ENCODE results near the gene ESYT2. TPM values are rescaled to one million over a fixed set of nuclear protein-coding genes. Genes with fewer than 3 reads are reported as not detected.

Gene ESYT2
- total RNA-seq, 2 experiments from 2014 or later: 41.7 to 44.3 TPM

DNA sequence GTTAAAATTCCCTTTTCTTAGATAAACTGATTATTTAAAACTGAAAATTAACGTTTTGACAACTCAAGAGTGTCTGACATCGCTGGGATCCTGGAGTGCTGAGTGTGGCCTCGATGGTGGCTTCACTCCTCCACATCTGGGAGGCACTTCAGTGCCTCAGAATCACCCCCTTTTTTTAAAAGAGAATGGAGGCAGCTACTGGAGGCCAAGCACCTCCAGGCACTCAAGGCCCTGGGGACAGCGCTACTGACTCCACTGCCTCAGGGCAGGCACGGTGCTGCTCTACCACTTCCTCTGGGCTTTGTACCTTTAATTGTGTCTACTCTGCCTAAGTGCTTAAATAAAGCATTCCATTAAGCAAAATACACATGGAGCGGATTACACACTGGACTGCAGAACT, 97.5 kb downstream of the ESYT2 start:
- intact Hi-C loops (cut with micrococcal nuclease): no loop called here
- Mint-ChIP-seq H3K27me3 (ENCODE audit: low read depth) (no peaks in the 10 kb centered on the region), H3K4me3 (no peak overlapping the region), H3K4me1 (ENCODE audit: low read depth) (peaks cover 10% of the 10 kb centered on the region), H3K27ac (peak overlapping the region; percentile 59), H3K9me3 (no peaks in the 10 kb centered on the region), H3K36me3 (ENCODE audit: low read depth) (peaks cover 26% of the 10 kb centered on the region)
- CTCF ChIA-PET: no interaction called here
- no peak for DNase-seq

DNA sequence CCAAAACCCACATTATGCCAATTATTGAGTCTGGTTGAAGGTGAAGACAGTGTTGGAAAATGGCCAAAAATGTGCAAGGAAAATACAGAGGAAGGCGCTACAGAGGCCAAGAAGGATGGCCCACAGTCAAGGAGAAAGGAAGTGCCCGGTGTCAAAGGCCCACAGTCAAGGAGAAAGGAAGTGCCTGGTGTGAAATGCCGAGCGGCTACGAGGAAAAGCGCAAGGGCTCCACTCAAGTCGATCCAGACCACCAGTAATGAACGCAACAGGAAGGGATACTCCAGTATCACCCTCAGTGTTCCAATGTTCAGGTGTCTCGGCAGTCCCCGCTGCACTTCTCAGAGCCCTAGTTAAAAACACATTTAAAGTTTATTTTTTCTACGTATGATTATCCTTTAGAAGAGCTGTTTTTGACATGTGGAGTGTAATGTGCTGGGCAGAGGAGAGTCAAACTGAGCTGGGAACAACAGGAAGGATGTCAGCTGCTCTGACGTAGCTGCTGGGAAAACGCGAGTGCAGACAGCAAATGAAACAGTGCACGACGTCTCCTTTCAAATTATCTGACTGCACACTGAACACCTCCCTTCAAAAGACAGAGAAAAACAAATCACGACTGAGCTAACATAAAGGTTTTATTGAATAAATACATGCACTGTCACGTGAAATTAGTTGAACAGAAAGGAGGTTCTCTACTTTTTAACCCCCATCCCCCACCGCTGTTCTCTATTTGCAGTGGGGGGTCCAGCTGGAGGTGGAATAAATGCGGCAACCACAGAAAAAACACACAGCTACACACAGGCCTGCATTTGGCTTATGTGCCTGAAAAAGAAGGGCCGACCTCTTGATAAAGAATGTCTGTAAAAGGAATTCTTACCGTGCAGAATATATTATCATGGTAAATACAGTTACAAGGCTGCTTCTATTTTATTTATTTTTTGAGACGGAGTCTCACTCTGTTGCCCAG, 98.6 kb downstream of the ESYT2 start:
- Mint-ChIP-seq H3K36me3 (ENCODE audit: low read depth) (peaks cover 20% of the 10 kb centered on the region), H3K4me1 (ENCODE audit: low read depth) (peaks cover 10% of the 10 kb centered on the region), H3K4me3 (no peak overlapping the region), H3K9me3 (no peaks in the 10 kb centered on the region), H3K27me3 (ENCODE audit: low read depth) (no peaks in the 10 kb centered on the region), H3K27ac (peak overlapping the region; percentile 51)
- CTCF ChIA-PET: interaction anchor here (0.7 kb wide), 1 partner anchor 82 kb away, joined by 3 read pairs; no protein-coding TSS in a partner anchor
- peak; percentile 31 for DNase-seq
- intact Hi-C loops (cut with micrococcal nuclease): no loop called here

DNA sequence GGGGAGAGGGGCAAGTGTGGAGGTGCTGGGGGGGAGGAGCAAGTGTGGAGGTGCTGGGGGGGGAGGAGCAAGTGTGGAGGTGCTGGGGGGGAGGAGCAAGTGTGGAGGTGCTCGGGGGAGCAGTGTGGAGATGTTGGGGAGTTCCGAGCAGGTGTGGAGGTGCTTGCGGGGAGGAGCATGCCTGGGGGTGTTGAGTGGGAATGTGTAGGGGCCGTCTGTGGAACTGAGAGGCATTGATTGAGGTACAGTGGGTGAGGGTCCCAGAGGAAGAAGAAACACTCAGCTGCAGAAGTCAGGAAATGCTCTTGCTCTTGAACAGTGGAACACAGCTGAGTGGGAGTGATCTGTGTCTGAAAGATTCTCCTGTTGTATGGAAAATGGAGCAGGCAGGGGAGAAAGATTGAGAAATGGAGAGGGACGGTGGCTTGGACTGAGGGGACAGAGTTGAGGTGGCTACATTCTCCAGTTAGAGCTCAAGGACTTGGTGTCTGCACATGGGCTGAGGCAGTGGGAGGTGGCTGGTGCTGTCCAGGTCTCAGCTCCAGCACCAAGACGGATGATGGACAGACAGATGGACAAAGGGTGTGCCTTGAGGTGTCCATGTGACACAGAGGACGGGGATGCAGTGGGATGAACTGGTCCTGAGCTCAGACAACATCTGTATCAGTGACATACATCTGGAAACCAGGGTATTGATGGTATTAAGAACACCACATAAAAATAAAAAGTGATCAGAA, 99.5 kb downstream of the ESYT2 start:
- Mint-ChIP-seq H3K36me3 (ENCODE audit: low read depth) (peaks cover 15% of the 10 kb centered on the region), H3K27ac (peak overlapping the region; percentile 59), H3K4me1 (ENCODE audit: low read depth) (peaks cover 10% of the 10 kb centered on the region), H3K9me3 (no peaks in the 10 kb centered on the region), H3K27me3 (ENCODE audit: low read depth) (no peaks in the 10 kb centered on the region), H3K4me3 (no peak overlapping the region)
- CTCF ChIA-PET: no interaction called here
- intact Hi-C loops (cut with micrococcal nuclease): no loop called here
- DNase-seq: no peak

DNA sequence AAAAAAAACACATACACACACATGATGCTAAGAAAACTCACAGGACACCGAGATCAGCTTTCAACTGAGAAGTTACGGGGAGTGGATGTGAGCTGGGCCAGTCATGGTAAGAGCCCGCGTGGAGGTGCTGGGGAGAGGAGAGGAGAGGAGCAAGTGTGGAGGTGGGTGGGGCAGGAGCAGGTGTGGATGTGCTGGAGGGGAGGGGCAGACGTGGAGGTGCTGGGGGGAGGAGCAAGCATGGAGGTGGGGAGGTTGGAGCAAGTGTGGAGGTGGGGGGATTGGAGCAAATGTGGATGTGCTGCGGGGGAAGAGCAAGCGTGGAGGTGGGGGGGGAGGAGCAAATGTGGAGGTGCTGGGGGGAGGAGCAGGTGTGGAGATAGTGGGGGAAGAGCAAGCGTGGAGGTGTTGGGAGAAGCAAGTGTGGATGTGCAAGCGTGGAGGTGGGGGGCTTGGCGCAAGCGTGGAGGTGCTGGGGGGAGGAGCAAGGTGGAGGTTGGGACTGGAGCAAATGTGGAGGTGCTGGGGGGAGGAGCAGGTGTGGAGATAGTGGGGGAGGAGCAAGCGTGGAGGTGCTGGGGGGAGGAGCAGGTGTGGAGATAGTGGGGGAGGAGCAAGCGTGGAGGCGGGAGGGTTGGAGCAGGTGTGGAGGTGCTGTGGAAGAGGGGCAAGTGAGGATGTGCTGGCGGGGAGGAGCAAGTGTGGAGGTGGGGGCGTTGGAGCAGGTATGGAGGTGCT, 100.2 kb downstream of the ESYT2 start:
- Mint-ChIP-seq H3K9me3 (no peaks in the 10 kb centered on the region), H3K4me3 (no peak overlapping the region), H3K4me1 (ENCODE audit: low read depth) (peaks cover 10% of the 10 kb centered on the region), H3K27ac (no peak overlapping the region), H3K27me3 (ENCODE audit: low read depth) (no peaks in the 10 kb centered on the region), H3K36me3 (ENCODE audit: low read depth) (peaks cover 13% of the 10 kb centered on the region)
- intact Hi-C loops (cut with micrococcal nuclease): no loop called here
- no peak for DNase-seq
- CTCF ChIA-PET: no interaction called here

DNA sequence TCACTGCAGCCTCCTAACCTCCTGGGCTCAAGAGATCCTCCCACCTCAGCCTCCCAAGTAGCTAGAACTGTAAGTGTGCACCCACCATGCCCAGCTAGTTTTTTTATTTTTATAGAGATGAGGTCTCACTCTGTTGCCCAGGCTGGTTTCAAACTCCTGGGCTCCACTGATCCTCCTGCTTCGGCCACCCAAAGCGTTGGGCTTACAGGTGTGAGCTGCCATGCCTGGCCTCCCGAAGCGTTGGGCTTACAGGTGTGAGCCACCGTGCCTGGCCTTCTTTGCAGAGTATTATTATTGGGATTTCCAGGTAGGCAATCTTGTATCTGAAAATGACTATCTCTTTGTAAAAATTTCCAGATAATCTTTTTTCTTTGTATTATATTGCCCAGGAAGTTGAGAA, 101.6 kb downstream of the ESYT2 start:
- intact Hi-C loops (cut with micrococcal nuclease): no loop called here

DNA sequence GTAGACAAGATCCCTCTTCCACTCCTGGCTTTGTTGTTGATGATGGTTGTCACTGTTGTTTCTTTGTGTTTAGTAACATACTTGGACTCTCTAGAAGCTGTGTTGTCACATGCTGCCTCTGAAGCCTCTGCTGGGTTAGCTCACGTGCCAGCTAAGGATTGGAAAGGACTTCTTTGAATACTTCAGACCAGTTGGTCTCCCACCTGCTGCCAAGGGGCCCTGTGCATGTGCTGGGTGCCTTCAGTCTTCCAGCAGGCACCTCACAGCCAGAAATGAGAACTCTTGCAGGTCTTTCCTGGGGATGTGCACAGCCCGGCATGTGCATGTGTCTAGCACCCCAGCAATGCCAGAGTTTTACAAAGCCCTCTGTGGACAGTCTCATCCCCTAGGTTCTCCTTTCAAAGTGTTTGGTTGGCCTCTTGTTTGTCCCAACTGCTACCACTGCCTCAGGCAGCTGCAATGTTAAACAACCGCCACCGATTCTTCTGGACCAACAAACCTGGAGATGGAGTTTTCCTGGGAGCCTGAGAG, 103.0 kb downstream of the ESYT2 start:
- no peak overlapping the region for H3K27ac Mint-ChIP-seq

More for the DNA sequence above, 101.6 kb downstream of the ESYT2 start:
- Mint-ChIP-seq H3K27me3 (ENCODE audit: low read depth) (no peaks in the 10 kb centered on the region), H3K4me1 (ENCODE audit: low read depth) (peaks cover 10% of the 10 kb centered on the region), H3K4me3 (no peak overlapping the region), H3K27ac (no peak overlapping the region), H3K9me3 (no peaks in the 10 kb centered on the region), H3K36me3 (ENCODE audit: low read depth) (peaks cover 13% of the 10 kb centered on the region)
- CTCF ChIA-PET: no interaction called here
- DNase-seq: no peak

DNA sequence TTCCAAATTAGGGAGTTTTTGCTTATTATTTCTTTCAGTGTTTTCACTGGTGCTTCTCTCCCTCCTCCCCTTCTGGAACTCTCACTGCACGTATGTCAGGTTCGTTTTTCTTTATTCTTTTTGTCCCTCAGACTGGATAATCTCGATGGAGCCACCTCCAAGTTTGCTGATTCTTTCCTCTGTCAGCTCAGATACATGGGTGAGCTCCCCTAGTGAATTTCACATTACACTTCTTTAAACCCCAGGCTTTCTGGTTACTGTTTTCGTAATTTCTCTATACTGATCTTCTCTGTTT, 103.9 kb downstream of the ESYT2 start:
- H3K4me3 Mint-ChIP-seq: no peak overlapping the region
- DNase-seq: no peak
- H3K9me3 Mint-ChIP-seq: no peaks in the 10 kb centered on the region
- CTCF ChIA-PET: no interaction called here
- H3K36me3 Mint-ChIP-seq (ENCODE audit: low read depth): peaks cover 9% of the 10 kb centered on the region
- intact Hi-C loops (cut with micrococcal nuclease): no loop called here
- H3K27me3 Mint-ChIP-seq (ENCODE audit: low read depth): no peaks in the 10 kb centered on the region
- H3K4me1 Mint-ChIP-seq (ENCODE audit: low read depth): peaks cover 5% of the 10 kb centered on the region
- H3K27ac Mint-ChIP-seq: no peak overlapping the region

More for the DNA sequence above, 103.0 kb downstream of the ESYT2 start:
- Mint-ChIP-seq H3K4me3 (no peak overlapping the region), H3K36me3 (ENCODE audit: low read depth) (peaks cover 13% of the 10 kb centered on the region), H3K27me3 (ENCODE audit: low read depth) (no peaks in the 10 kb centered on the region), H3K9me3 (no peaks in the 10 kb centered on the region), H3K4me1 (ENCODE audit: low read depth) (peaks cover 10% of the 10 kb centered on the region)
- intact Hi-C loops (cut with micrococcal nuclease): no loop called here
- no peak for DNase-seq
- CTCF ChIA-PET: interaction anchor here (0.7 to 0.9 kb wide), 2 partner anchors 44 to 251 kb away, joined by 3 to 5 read pairs; no protein-coding TSS in a partner anchor

DNA sequence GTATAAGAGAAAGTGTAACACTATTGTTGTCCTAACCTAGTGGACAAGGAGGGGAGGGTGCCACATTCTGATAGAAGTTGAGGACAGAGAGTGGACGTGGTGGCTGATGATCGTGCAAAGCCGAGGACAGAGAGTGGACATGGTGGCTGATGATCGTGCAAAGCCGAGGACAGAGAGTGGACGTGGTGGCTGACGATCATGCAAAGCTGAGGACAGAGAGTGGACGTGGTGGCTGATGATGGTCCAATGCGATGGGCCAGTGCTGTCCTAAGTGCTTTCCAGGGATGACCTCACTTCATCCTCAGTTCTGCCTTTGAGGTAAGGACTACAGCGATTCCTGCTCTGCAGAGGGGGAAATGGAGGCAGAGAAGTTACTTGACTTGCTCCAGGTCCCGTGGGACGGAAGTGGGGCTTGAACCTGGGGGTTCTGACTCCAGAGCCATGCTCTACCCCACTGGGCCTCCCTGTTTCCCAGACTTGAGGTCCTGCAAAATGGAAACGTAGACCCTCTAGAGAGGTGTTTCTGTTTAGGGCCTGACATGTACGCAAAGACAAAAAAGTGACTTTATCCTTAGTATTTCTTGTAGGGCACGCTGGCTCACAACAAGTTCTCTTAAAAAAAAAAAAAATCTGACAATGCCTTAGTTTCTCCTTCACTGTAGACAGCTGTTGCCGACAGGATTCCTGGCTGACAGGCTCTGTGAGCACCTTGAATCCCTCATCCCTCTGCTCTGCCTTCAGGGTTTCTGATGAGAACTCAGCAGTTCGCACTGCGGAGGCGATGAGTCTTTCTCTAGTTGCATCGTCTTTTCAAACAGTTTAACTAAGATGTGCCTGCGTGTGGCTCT, 104.4 kb downstream of the ESYT2 start:
- no peak for DNase-seq
- Mint-ChIP-seq H3K9me3 (no peaks in the 10 kb centered on the region), H3K36me3 (ENCODE audit: low read depth) (peaks cover 3% of the 10 kb centered on the region), H3K27ac (no peak overlapping the region), H3K4me3 (no peak overlapping the region), H3K4me1 (ENCODE audit: low read depth) (peaks cover 2% of the 10 kb centered on the region), H3K27me3 (ENCODE audit: low read depth) (no peaks in the 10 kb centered on the region)
- CTCF ChIA-PET: no interaction called here
- intact Hi-C loops (cut with micrococcal nuclease): no loop called here

DNA sequence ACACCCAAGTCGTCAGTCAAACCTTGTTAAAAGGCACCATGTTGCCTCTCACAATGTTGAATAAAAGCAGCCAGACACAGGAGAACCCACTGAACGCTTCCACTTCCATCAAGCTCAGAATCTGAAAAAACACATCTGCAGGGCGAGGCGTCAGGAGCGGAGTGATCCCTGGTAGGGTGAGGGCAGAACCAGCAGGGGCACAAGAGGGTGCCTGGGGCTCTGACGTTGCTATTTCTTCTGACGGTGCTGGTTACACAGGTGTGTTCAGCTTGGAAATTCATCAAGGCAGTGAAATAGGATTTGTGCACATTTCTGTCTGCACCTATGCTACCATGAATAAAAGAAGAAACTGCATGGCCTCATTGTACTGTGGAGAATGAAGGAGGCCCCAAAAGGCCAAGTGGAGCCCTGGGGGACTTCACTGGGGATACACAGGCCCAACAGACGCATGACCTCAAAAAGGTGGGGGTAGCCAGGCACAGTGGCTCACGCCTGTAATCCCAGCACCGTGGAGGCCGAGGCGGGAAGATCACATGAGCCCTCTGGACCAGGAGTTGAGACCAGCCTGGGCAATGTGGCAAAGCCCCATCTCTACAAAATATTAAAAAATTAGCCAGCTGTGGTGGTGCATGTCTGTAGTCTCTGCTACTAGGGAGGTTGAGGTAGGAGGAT, 105.5 kb downstream of the ESYT2 start:
- peaks cover 1% of the 10 kb centered on the region for H3K4me1 Mint-ChIP-seq (ENCODE audit: low read depth)
- H3K27ac Mint-ChIP-seq: no peak overlapping the region
- DNase-seq: no peak
- no peaks in the 10 kb centered on the region for H3K27me3 Mint-ChIP-seq (ENCODE audit: low read depth)
- CTCF ChIA-PET: no interaction called here
- peaks cover 1% of the 10 kb centered on the region for H3K36me3 Mint-ChIP-seq (ENCODE audit: low read depth)
- H3K4me3 Mint-ChIP-seq: no peak overlapping the region
- intact Hi-C loops (cut with micrococcal nuclease): no loop called here
- H3K9me3 Mint-ChIP-seq: no peaks in the 10 kb centered on the region

DNA sequence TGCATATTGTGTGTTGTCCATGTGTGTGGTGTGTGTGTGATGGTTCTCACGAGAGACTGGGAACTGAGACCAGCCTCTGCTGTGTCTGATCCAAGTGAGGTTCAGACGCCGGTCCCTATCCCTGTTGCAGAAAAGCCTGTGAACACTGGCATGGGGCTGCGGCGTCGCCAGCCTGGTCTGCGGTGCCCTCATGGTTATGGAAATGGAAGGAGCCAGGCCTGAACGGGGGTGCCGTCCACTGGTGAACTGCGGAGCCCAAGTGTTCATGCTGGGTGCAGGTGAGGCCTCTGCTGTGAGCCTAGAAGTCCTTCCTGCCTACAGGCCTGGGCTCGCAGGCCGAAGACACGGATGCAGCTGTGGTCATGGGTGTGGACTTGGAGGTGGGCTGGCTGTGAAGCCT, 106.0 kb downstream of the ESYT2 start:
- no peak overlapping the region for H3K4me3 Mint-ChIP-seq
- intact Hi-C loops (cut with micrococcal nuclease): no loop called here
- H3K4me1 Mint-ChIP-seq (ENCODE audit: low read depth): no peaks in the 10 kb centered on the region
- no peaks in the 10 kb centered on the region for H3K27me3 Mint-ChIP-seq (ENCODE audit: low read depth)
- H3K27ac Mint-ChIP-seq: no peak overlapping the region
- DNase-seq: no peak
- CTCF ChIA-PET: interaction anchor here (1.0 kb wide), 1 partner anchor 254 kb away, joined by 3 read pairs; no protein-coding TSS in a partner anchor
- no peaks in the 10 kb centered on the region for H3K9me3 Mint-ChIP-seq
- no peaks in the 10 kb centered on the region for H3K36me3 Mint-ChIP-seq (ENCODE audit: low read depth)

DNA sequence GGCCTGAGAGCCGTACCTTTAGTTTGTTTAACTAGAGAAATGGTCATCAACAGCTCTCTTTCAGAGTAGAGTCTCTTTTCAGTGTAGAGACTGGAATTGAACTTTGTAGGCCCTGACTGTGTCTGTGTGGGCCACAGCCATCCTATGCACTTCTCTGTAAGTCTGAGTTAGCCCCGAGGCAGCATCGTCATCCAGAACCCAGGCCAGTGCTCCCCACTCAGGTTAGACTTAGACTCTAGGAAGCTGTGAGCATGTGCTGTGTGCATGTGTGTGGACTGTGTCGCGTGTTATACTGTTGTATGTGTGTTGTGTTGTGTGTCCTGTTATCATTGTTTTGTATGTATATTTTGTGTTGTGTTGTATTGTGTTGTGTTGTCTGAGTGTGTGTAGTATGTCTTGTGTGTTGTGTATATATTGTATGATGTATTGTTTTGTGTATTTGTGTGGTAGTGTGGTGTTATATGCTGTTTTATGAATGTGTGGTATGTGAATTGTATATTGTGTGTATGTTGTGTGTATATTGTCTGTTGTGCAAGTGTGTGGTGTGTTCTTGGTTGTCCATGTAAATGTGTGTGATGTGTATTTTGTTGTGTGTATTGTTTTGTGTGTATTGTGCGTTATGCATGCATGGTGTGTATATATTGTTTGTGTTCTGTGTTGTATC, 106.6 kb downstream of the ESYT2 start:
- no peak for DNase-seq
- intact Hi-C loops (cut with micrococcal nuclease): no loop called here
- H3K36me3 Mint-ChIP-seq (ENCODE audit: low read depth): no peaks in the 10 kb centered on the region
- H3K27me3 Mint-ChIP-seq (ENCODE audit: low read depth): no peaks in the 10 kb centered on the region
- H3K27ac Mint-ChIP-seq: no peak overlapping the region
- no peaks in the 10 kb centered on the region for H3K4me1 Mint-ChIP-seq (ENCODE audit: low read depth)
- H3K4me3 Mint-ChIP-seq: no peak overlapping the region
- H3K9me3 Mint-ChIP-seq: no peaks in the 10 kb centered on the region
- CTCF ChIA-PET: interaction anchor here (0.7 to 1.0 kb wide), 2 partner anchors 16 to 254 kb away, joined by 3 read pairs; no protein-coding TSS in a partner anchor
